Occipital lobe (tissue), 2 donors: ENCODE data around the gene CEP72. TPM values are rescaled to one million over a fixed set of nuclear protein-coding genes. Genes with fewer than 3 reads are reported as not detected.
"Not testable (repeated sequence)": the region's sequence is repeated elsewhere in the genome, so short reads cannot be mapped to it uniquely, and the experiment has no call there.

Experiments used
- DNase-seq: peaks from one replicate; lab custom pipeline; 2025; lab: John Stamatoyannopoulos, UW
- total RNA-seq: library from RNA; depleted of rRNA; stranded (reverse); fragments of >200 nt; gene quantifications from one replicate; pipeline ENCODE4 v1.2.3, GENCODE V29; 2014

Gene CEP72
- total RNA-seq, 1 donor from 2014 or later: 5.9 TPM

GRCh38 chr5:581266-581665 is 30.9 kb upstream of the CEP72 start:
- no peak for DNase-seq

GRCh38 chr5:581941-582340 is 30.2 kb upstream of the CEP72 start:
- no peak for DNase-seq

GRCh38 chr5:582445-582844 is 29.7 kb upstream of the CEP72 start:
- DNase-seq: not testable (repeated sequence)

- no peak for DNase-seq
Observed at GRCh38 chr5:582936-583635, 29.1 kb upstream of the CEP72 start.

- DNase-seq: no peak
Observed at GRCh38 chr5:583645-584044, 28.5 kb upstream of the CEP72 start.

- DNase-seq: no peak
Observed at GRCh38 chr5:584216-584615, 27.9 kb upstream of the CEP72 start.

GRCh38 chr5:584846-585245 is 27.3 kb upstream of the CEP72 start:
- DNase-seq: no peak

GRCh38 chr5:585556-585955 is 26.6 kb upstream of the CEP72 start:
- DNase-seq: no peak

- no peak for DNase-seq
Observed at GRCh38 chr5:585962-586628, 26.0 kb upstream of the CEP72 start.

- DNase-seq: no peak
Observed at GRCh38 chr5:586751-587285, 25.3 kb upstream of the CEP72 start.

GRCh38 chr5:587403-587802 is 24.7 kb upstream of the CEP72 start:
- DNase-seq: no peak

GRCh38 chr5:588406-588995 is 23.6 kb upstream of the CEP72 start:
- DNase-seq: no peak

GRCh38 chr5:589173-589572 is 23.0 kb upstream of the CEP72 start:
- DNase-seq: no peak

GRCh38 chr5:589588-589987 is 22.6 kb upstream of the CEP72 start:
- no peak for DNase-seq

- DNase-seq: no peak
Observed at GRCh38 chr5:590346-590745, 21.8 kb upstream of the CEP72 start.

GRCh38 chr5:591746-592145 is 20.4 kb upstream of the CEP72 start:
- DNase-seq: no peak

GRCh38 chr5:592158-592557 is 20.0 kb upstream of the CEP72 start:
- no peak for DNase-seq

GRCh38 chr5:593511-593910 is 18.6 kb upstream of the CEP72 start:
- no peak for DNase-seq

GRCh38 chr5:594226-594860 is 17.8 kb upstream of the CEP72 start:
- DNase-seq: no peak

GRCh38 chr5:595285-595875 is 16.8 kb upstream of the CEP72 start:
- no peak for DNase-seq

- DNase-seq: no peak
Observed at GRCh38 chr5:597871-598563, 14.1 kb upstream of the CEP72 start.
